HG02623 (cell line): ENCODE data around the gene CSTB.

ENCODE experiments used
- ATAC-seq: cut with Tn5 transposase; IDR thresholded peaks from one replicate; pipeline ENCODE4 v1.9.1; 2021; ENCODE audit warnings: moderate library complexity; ENCODE audit not compliant: unreplicated experiment

Gene CSTB

DNA sequence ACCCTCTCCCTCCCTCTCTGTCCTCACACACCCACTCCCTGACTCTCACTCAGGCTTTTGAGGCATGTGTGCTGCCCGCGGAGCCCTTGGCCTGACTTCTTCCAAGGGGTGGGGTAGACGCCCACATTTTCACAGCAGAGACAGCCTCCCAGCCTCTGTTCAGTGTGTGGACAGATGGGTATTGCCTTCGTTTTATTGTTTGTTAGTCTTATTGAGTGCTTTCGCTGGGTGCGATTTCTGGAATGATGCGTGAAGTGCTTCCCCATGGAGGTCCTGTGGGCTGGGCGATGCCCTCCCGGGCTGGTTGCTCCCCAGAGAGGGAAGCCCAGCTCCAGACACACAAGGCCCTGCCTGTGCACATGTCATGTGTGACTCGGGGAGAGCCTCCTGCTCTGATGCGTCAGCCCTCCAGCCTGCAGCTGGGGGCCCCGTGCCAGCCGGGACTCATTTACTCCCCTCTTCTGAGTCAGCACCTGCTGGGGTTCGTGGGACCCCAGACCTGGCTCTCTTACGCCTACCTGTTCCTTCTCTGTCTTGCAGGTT, 42.5 kb downstream of the CSTB start:
- ATAC-seq = no peak

DNA sequence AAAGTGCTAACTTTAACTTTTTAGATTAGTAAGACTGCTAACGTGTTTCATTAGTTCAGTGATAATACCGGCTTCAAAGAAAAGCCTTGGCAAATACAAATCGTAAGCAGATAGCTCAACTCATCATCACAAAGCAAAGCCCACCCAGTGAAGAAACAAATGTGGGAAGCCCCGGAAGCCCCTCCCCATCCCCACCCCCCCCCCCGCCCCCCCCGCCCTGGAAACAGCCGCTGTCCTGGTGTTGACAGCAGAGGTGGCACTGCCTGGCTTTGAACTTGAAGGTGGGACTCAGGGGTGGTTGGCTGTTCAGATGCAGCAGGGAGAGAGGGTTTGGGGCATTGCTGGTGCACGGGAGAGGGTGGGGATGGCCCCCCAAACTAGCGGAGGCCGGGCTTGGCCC, 43.0 kb downstream of the CSTB start:
- no peak for ATAC-seq

DNA sequence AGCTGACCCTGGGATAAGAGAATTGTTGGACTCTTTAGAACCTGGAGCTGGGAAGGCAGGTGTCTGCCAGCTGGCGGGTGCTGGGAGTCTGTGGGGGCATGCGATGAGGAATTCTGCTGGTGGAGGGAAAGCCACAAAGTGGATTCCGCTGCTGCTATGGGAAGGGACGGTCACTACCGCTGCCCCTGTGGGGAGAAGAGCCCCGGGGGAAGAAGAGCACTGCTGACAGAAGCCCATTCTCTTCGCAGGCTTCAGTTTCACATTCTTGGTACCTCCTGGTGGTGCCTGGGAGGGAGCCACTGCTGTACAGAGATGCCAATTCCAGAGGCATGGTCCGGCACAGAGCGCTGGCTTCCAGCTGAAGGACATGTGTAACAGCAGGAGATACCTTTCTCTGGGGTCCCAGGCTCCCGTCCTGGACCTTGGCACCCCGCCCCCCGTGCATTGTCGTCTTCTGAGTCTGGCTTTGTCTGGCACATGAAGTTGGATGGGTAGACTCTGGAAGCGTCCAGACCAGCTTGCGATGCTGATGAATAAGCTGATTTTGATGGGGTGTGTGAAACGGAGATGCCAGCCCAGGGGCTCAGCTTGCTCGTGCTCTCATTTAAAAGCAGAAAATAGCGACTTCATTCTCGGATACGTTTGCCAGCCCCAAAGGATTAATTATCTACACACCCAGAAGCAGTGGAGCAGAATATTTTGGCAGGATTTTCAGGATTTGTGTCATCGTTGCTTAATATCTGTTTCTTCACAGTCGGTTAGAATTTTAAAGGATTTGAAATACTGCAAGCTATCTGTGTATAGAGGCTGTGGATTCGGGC, 44.0 kb downstream of the CSTB start:
- ATAC-seq = no peak

DNA sequence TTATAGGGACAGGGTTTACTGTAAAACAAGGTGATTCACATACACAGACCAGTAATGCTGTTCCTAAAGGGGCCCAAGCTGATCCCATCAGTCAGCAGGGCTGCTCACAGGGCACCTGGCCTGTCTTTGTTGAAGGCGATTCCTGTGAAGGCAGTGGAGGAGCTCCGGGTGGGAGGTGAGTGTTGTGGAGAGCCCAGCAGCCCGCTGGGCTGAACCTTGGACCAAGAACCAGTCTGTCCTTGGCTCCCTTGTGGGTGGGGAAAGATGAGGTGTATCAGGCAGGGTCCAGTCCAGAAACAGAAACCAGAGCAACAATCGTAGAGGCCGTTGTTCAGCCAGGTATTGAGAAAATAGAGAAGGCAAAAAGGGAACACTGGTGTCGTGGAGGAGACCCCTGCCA, 44.6 kb downstream of the CSTB start:
- ATAC-seq = no peak

DNA sequence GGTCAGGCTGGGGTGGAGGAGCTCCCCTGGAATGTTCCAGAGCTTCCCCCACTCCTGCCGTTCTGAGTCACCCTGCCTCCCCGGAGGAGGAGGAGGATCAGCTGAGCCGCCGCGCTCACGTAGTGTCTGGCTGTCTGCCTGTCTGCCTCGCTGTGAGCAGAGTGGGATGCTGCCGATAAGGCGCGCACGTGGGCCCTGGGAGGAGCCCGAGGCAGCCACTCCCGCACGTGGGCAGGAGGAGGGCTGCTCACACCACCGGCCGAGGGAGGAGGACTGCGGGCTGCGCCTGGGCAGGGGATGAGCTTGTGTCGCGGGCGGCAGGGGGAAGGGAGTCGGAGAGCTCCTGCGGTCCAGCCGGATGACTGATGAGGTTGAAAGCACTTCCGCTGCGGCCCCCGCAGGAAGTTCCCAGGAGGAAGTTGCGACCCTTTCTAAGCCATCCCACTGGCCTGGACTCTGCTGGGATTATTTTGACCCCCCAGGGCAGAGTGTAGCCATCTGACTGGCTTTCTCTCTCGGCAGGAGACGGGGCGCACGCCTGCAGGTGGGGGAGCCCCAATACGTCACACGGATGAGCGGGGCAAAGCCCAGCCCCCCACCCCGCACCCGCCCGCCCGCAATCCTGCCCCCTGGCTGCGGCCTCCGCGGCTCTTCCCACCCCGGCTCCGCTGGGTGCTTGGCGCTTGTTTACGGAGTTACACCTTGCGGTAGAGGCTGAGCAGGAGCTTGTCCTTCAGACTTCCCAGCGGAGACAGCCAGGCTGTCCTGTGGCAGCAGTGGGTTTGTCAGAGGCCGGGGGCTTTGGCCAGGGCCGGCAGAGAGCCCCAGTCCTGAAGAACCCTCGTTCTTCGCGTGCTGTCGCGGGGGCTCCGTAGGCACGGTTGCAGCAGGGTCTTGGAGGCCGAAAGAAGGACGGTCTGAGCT, 47.4 kb downstream of the CSTB start:
- peak; percentile 70 for ATAC-seq

DNA sequence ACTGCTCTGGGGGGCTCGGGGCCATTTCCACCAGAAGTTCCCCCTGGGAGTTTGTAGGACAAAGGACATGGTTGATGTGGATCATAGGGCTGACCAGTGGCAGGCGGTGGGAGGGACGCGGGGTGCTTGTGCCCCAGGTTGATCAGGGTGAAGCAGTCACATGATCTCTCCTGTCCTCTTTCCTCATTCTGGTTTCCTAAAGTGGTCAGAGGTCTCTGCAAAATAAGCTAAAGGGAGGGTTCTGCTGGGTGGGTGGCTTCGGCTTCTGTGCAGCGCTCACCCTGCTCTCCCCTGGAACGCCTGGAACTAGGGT, 48.0 kb downstream of the CSTB start:
- no peak for ATAC-seq

DNA sequence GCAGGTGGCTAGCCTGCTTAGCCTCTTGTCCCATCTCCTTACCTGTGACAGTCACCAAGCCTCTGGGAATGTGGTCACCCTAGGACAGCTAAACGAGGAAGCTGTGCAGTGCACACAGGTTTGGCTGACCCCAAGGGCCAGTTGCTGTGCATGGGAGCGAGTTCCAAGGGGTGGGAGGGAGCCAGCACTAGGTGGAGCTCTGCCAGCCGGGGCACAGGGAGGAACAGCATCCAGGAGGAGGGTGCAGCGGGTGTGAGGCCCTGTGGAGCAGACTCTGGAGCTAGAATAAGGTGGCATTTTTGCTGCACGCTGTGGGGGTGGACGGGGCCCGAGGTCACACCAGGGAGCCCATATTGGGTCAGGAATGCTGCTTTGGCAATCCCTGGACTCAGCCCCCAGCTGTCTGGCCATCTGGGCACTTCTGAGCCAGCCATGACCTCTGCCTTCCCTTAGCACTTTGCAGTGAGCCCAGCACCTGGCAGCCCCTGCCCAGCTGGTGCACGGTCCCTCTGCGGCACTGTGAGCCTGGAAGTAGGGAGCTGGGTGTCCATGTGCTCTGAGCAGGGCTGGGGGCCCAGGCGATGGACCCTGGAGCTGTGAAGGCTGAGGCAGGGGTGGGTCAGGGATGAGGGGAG, 48.5 kb downstream of the CSTB start:
- no peak for ATAC-seq

DNA sequence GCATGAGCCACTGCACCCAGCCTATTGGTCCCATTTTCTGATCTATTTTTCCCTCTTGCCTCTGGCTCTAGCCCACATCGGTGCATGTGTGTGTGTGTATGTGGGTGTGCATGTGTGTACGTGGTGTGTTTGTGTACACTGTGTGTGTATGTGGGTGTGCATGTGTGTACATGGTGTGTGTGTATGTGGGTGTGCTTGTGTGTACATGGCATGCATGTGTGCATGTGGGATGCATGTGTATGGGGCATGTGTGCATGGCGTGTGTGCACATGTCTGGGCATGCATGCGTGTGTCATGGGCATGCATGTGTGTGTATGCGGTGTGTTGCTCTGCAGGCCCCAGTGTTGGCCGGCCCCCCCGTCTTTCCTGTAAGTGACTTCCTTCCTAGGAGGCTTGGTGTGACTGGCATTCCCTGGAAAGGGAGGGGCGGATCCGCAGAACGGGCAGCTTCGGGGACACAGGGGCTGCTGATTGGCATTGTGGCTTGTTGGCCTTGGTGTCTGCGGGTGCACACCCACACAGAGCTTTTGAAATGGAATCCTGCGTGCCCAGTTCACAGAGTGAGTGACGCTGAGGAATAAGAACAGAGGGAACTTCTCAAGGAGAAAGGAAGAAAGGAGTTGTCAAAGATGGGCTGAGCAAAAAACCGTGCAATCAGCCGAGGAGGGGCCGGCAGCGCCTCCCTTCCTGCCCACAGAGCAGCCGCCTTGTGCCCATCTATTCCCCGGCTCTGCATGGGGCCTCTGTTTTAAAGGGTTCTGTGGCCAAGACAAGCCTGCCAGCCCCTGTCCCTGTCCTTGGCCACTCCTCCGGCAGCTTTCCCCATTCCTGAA, 49.2 kb downstream of the CSTB start:
- no peak for ATAC-seq
